Loucy (cell line): Measurements from ENCODE around the gene ARHGAP40.

Experiments used
- H2AFZ ChIP-seq: fragments of 200-600 bp; sonication (generic); 2 replicates; pipeline ENCODE4 v1.6.0; 2016; ENCODE audit warnings: antibody characterized with exemption, mild to moderate bottlenecking, low read length, moderate library complexity
- H3F3A ChIP-seq: fragments of 200-600 bp; 2 replicates; pipeline ENCODE4 v1.6.0; 2016; ENCODE audit warnings: antibody characterized with exemption, low read depth, mild to moderate bottlenecking
- H3K27me3 ChIP-seq: fragments of 200-600 bp; sonication (generic); 2 replicates; pipeline ENCODE4 v1.6.1; 2014; ENCODE audit warnings: low read length, mild to moderate bottlenecking; ENCODE audit not compliant: insufficient read depth, poor library complexity, severe bottlenecking
- H3K36me3 ChIP-seq: fragments of 200-600 bp; sonication (generic); 2 replicates; pipeline ENCODE4 v1.6.1; 2016; ENCODE audit warnings: low read length; ENCODE audit not compliant: insufficient read depth
- H3K4me1 ChIP-seq: fragments of 200-600 bp; sonication (generic); 2 replicates; pipeline ENCODE4 v1.5.1; 2014; ENCODE audit warnings: low read length, mild to moderate bottlenecking; ENCODE audit not compliant: insufficient read depth, poor library complexity, severe bottlenecking
- H3K4me2 ChIP-seq: fragments of 200-600 bp; sonication (generic); 2 replicates; pipeline ENCODE4 v1.6.0; 2014; ENCODE audit warnings: antibody characterized with exemption, low read length, low read depth, mild to moderate bottlenecking; ENCODE audit not compliant: poor library complexity, severe bottlenecking
- H3K4me3 ChIP-seq: fragments of 200-600 bp; sonication (generic); 2 replicates; pipeline ENCODE4 v1.5.1; 2014; ENCODE audit warnings: low read length, mild to moderate bottlenecking, mixed read lengths; ENCODE audit not compliant: poor library complexity, severe bottlenecking
- H3K79me2 ChIP-seq: fragments of 200-600 bp; sonication (generic); 2 replicates; pipeline ENCODE4 v1.6.1; 2014; ENCODE audit warnings: low read length; ENCODE audit not compliant: insufficient read depth
- H3K9ac ChIP-seq: fragments of 200-600 bp; sonication (generic); 2 replicates; pipeline ENCODE4 v1.6.0; 2014; ENCODE audit warnings: mild to moderate bottlenecking, low read depth, low read length, moderate library complexity; ENCODE audit not compliant: poor library complexity, severe bottlenecking
- H3K9me2 ChIP-seq: fragments of 200-600 bp; sonication (generic); replicated peaks from 2 replicates; pipeline ENCODE4 v1.6.1; 2016; ENCODE audit warnings: low read depth, low read length, mixed read lengths
- H3K9me3 ChIP-seq: fragments of 200-600 bp; sonication (generic); 2 replicates; pipeline ENCODE4 v1.6.1; 2014; ENCODE audit warnings: mild to moderate bottlenecking, antibody characterized with exemption, low read length, low read depth; ENCODE audit not compliant: insufficient read depth
- H4K20me1 ChIP-seq: fragments of 200-600 bp; sonication (generic); 2 replicates; pipeline ENCODE4 v1.6.0; 2014; ENCODE audit warnings: antibody characterized with exemption, low read length, mild to moderate bottlenecking; ENCODE audit not compliant: insufficient read depth, poor library complexity, severe bottlenecking
- EZH2phosphoT487 ChIP-seq: fragments of 200-600 bp; IDR thresholded peaks from 2 replicates; pipeline ENCODE4 v1.6.1; 2018; ENCODE audit warnings: antibody characterized with exemption, mild to moderate bottlenecking, moderate library complexity, borderline replicate concordance
- TF ChIP-seq, protein P1 (sequence below): fragments of 200-600 bp; sonication (generic); conservative IDR thresholded peaks from 2 replicates; pipeline ENCODE4 v1.5.1; 2014; ENCODE audit warnings: mild to moderate bottlenecking, antibody characterized with exemption, low read length

The ARHGAP40 gene

DNA sequence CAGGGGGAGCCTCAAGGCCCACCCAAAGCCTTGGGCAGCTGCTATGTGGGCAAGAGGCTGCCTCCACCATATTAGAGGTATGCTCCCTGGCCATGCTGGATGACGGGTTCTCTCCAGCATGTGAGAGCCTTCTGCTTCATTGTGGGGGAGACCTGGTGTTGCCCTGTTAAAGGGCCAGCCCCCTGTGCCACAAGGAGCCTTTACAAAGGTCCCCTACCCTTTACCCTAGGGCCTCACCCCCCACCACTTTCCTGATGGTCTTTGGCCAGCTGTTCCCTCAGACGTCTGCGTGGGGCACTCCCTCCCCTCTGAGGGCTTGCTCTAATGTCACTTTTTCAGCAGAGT, 15.5 kb upstream of the ARHGAP40 start:
- H3K9ac ChIP-seq, result no peak overlapping the region
- H3K4me3 ChIP-seq, result no peak overlapping the region
- H3K36me3 ChIP-seq, result no peaks in the 10 kb centered on the region
- no peaks in the 10 kb centered on the region for H3K4me1 ChIP-seq
- H3K9me3 ChIP-seq, result no peaks in the 10 kb centered on the region
- no peaks in the 10 kb centered on the region for H3K79me2 ChIP-seq
- H3K9me2 ChIP-seq, result no peaks in the 10 kb centered on the region
- H3K4me2 ChIP-seq, result no peak overlapping the region
- H3F3A ChIP-seq, result no peaks in the 10 kb centered on the region
- no peak overlapping the region for H2AFZ ChIP-seq
- H3K27me3 ChIP-seq, result no peaks in the 10 kb centered on the region
- no peaks in the 10 kb centered on the region for H4K20me1 ChIP-seq
- no peak for TF ChIP-seq EZH2phosphoT487
- TF ChIP-seq, protein P1, sequence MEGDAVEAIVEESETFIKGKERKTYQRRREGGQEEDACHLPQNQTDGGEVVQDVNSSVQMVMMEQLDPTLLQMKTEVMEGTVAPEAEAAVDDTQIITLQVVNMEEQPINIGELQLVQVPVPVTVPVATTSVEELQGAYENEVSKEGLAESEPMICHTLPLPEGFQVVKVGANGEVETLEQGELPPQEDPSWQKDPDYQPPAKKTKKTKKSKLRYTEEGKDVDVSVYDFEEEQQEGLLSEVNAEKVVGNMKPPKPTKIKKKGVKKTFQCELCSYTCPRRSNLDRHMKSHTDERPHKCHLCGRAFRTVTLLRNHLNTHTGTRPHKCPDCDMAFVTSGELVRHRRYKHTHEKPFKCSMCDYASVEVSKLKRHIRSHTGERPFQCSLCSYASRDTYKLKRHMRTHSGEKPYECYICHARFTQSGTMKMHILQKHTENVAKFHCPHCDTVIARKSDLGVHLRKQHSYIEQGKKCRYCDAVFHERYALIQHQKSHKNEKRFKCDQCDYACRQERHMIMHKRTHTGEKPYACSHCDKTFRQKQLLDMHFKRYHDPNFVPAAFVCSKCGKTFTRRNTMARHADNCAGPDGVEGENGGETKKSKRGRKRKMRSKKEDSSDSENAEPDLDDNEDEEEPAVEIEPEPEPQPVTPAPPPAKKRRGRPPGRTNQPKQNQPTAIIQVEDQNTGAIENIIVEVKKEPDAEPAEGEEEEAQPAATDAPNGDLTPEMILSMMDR, result no peak

DNA sequence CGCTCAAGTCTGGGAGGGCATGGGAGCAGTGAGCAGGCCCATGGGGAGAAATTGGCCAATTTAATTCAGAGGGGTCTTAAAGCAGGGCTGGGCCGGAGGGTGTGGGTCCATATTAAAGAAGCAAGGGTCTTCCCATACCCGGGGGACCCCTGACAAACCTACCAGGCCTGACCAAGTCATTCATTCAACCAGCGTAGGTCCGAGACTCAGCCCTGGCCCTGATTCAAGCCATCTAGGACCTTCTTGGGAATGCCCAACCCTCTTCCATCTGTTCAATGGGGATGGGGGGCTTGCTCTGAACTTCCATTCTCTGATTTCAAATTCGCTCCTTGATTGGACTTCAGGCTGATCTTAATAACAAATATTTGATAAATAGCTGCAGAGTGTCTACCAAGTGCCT, 13.3 kb upstream of the ARHGAP40 start:
- Histone ChIP-seq H3K9me3 (no peaks in the 10 kb centered on the region), H3K4me1 (no peaks in the 10 kb centered on the region), H3K79me2 (no peaks in the 10 kb centered on the region), H3F3A (no peaks in the 10 kb centered on the region), H3K4me2 (no peak overlapping the region), H3K36me3 (no peaks in the 10 kb centered on the region), H3K4me3 (no peak overlapping the region), H3K27me3 (no peaks in the 10 kb centered on the region), H3K9me2 (no peaks in the 10 kb centered on the region), H4K20me1 (no peaks in the 10 kb centered on the region), H3K9ac (no peak overlapping the region), H2AFZ (no peak overlapping the region)
- TF ChIP-seq EZH2phosphoT487, result no peak
- TF ChIP-seq, protein P1, result no peak

DNA sequence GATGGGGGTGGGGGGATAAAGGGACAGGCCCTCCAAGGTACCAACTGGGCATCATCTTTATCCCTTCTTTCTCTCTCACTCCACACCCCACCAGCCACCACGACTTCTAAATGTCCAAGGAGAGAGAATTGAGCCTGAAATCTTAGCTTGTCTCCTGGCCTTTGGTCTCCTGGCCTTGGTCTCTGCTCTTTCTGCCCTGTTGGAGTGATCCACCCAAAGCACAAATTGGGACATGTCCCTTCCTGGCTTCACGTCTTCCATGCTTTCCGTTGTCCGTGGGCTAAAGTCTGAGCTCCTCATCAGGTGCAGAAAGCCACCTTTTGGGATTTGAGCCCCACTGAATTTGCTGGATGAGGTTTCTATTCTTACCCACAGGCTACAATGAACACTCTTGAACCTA, 12.3 kb upstream of the ARHGAP40 start:
- no peak overlapping the region for H2AFZ ChIP-seq

More for the DNA sequence above, 12.3 kb upstream of the ARHGAP40 start:
- Histone ChIP-seq H3K9ac (no peak overlapping the region), H3K4me3 (no peak overlapping the region), H3K9me2 (no peaks in the 10 kb centered on the region), H3K36me3 (no peaks in the 10 kb centered on the region), H3K9me3 (no peaks in the 10 kb centered on the region), H3K27me3 (no peaks in the 10 kb centered on the region), H3K79me2 (no peaks in the 10 kb centered on the region), H3K4me1 (no peaks in the 10 kb centered on the region), H3K4me2 (no peak overlapping the region), H4K20me1 (no peaks in the 10 kb centered on the region), H3F3A (no peaks in the 10 kb centered on the region)
- no peak for TF ChIP-seq EZH2phosphoT487
- TF ChIP-seq, protein P1, result no peak
